Endothelial cell of umbilical vein (primary cell): Measurements from ENCODE around the gene NRF1. TPM values are rescaled to one million over a fixed set of nuclear protein-coding genes. Genes with fewer than 3 reads are reported as not detected.
A peak's percentile ranks its signal among the peaks of the same experiment; 100 is the strongest.

ENCODE experiments used
- BruUV-seq: library from RNA; stranded (reverse); fragments of 400-500 nt; replicated peaks from 2 replicates; lab custom pipeline; 2021; lab: Mats Ljungman, UMichigan
- CTCF ChIA-PET: fragments of 300-600, 350-600 bp; sonication (Branson Sonifier 250); formaldehyde crosslinking; loops from one replicate; lab custom pipeline; 2021; ENCODE audit warnings: antibody characterized with exemption, inconsistent platforms; lab: Charles Lee
- POLR2A ChIA-PET: fragments of 300-600, 350-600 bp; sonication (Branson Sonifier 250); formaldehyde crosslinking; loops from one replicate; lab custom pipeline; 2021; ENCODE audit warnings: antibody characterized with exemption, inconsistent platforms; lab: Charles Lee
- DNase-seq: peaks from one replicate; pipeline ENCODE4 v3.0.0-alpha.2; 2011; ENCODE audit warnings: low read depth, low spot score
- FAIRE-seq: peaks from 2 replicates; lab custom pipeline; 2011; peaks lifted over from hg19 to GRCh38; lab: Jason Lieb, UNC
- H2AFZ ChIP-seq: 2 replicates; pipeline ENCODE4 v1.6.0; 2012; ENCODE audit warnings: low read depth, low read length, control low read depth, inconsistent platforms
- H3K27ac ChIP-seq: 2 replicates; pipeline ENCODE4 v1.5.1; 2011; ENCODE audit warnings: low read depth, mild to moderate bottlenecking, control low read depth, low read length, moderate library complexity; ENCODE audit not compliant: insufficient read depth
- H3K27me3 ChIP-seq, 2 experiments: 2 replicates each; pipeline versions ENCODE4 v1.6.0 to v1.6.1; 2011; ENCODE audit warnings: low read length in 2 of 2, mixed read lengths in 1 of 2; ENCODE audit not compliant: control insufficient read depth in 2 of 2, insufficient read depth in 2 of 2
- H3K36me3 ChIP-seq, 2 experiments: 2 replicates in 1 of 2; 3 replicates in 1 of 2; pipeline ENCODE4 v1.5.1; 2011; ENCODE audit warnings: low read length in 2 of 2, mild to moderate bottlenecking in 1 of 2, moderate library complexity in 1 of 2; ENCODE audit not compliant: control insufficient read depth in 2 of 2, insufficient read depth in 2 of 2; ENCODE audit errors: extremely low read depth in 1 of 2
- H3K4me1 ChIP-seq: 3 replicates; pipeline ENCODE4 v1.5.1; 2011; ENCODE audit warnings: mild to moderate bottlenecking, low read length; ENCODE audit not compliant: control insufficient read depth, insufficient read depth; ENCODE audit errors: extremely low read depth
- H3K4me2 ChIP-seq: 2 replicates; pipeline ENCODE4 v1.6.1; 2011; ENCODE audit warnings: low read length, control low read depth, mixed read lengths; ENCODE audit not compliant: insufficient read depth
- H3K4me3 ChIP-seq, 3 experiments: fragments of 200-600 bp in 1 of 3; sonication (generic), shearing (Covaris generic) in 1 of 3; replicated peaks in 1 of 3; 2 replicates each; pipeline ENCODE4 v1.5.1; 2011 to 2016; ENCODE audit warnings: control low read depth in 3 of 3, low read length in 3 of 3, mild to moderate bottlenecking in 2 of 3, inconsistent platforms in 1 of 3, low read depth in 1 of 3, moderate library complexity in 1 of 3; ENCODE audit not compliant: insufficient read depth in 1 of 3
- H3K79me2 ChIP-seq: 2 replicates; pipeline ENCODE4 v1.6.0; 2012; ENCODE audit warnings: low read length, inconsistent platforms; ENCODE audit not compliant: control insufficient read depth, insufficient read depth
- H3K9ac ChIP-seq: replicated peaks from 2 replicates; pipeline ENCODE3; 2011; ENCODE audit warnings: low read length, control low read depth; ENCODE audit not compliant: insufficient read depth; ENCODE audit errors: extremely low read depth
- H3K9me1 ChIP-seq: replicated peaks from 3 replicates; pipeline ENCODE4 v1.6.0; 2011; ENCODE audit warnings: mild to moderate bottlenecking, low read length; ENCODE audit not compliant: control insufficient read depth, insufficient read depth; ENCODE audit errors: extremely low read depth
- H3K9me3 ChIP-seq: replicated peaks from 2 replicates; pipeline ENCODE4 v1.5.1; 2012; ENCODE audit warnings: low read length, inconsistent platforms; ENCODE audit not compliant: control insufficient read depth, insufficient read depth
- H4K20me1 ChIP-seq: replicated peaks from 2 replicates; pipeline ENCODE3; 2011; ENCODE audit warnings: mild to moderate bottlenecking, low read length; ENCODE audit not compliant: control insufficient read depth, insufficient read depth; ENCODE audit errors: extremely low read depth
- CTCF ChIP-seq, 2 donors: IDR thresholded peaks; 1 replicate in 1 of 2; 2 replicates in 1 of 2; pipeline ENCODE4 v1.5.1; 2011; ENCODE audit warnings: low read length in 2 of 2, mild to moderate bottlenecking in 2 of 2, moderate library complexity in 2 of 2, control low read depth in 1 of 2, inconsistent platforms in 1 of 2, low read depth in 1 of 2; ENCODE audit not compliant: insufficient read depth in 1 of 2; ENCODE audit errors: extremely low read depth in 1 of 2
- GATA2 ChIP-seq: IDR thresholded peaks from 2 replicates; pipeline ENCODE4 v1.7.0; 2011; ENCODE audit warnings: low read depth, mild to moderate bottlenecking, moderate library complexity, mixed read lengths, low read length; ENCODE audit not compliant: insufficient read length, insufficient read depth
- JUN ChIP-seq: IDR thresholded peaks from 2 replicates; pipeline ENCODE4 v1.6.1; 2011; ENCODE audit warnings: borderline replicate concordance, low read depth; ENCODE audit not compliant: insufficient read length, insufficient read depth
- MYC ChIP-seq: IDR thresholded peaks from one replicate; pipeline ENCODE4 v1.6.1; 2011; ENCODE audit warnings: mild to moderate bottlenecking, low read depth, low read length
- dilution Hi-C: fragments of 300-500 bp; cut with MboI; formaldehyde crosslinking; loops from one replicate; pipeline ENCODE4 v1.15.0; 2019; ENCODE audit warnings: low sequenced_read_pairs; ENCODE audit not compliant: extremely low pct_ligation_motif_present
- intact Hi-C: fragments of 100-400 bp; cut with micrococcal nuclease; formaldehyde crosslinking; loops from one replicate; pipeline ENCODE4 v1.10.0; 2022
- polyA plus RNA-seq, 4 experiments: library from polyadenylated mRNA; depleted of rRNA in 3 of 4; stranded (reverse) in 3 of 4; unstranded in 1 of 4; fragments of >200 nt; gene quantifications; 2 replicates each; pipeline versions ENCODE4 v1.2.1 to v1.2.3, GENCODE V29; 2011 to 2012; ENCODE audit warnings: missing spikeins in 1 of 4
- total RNA-seq: library from RNA; stranded (reverse); gene quantifications from 2 replicates; pipeline ENCODE4 v1.2.3, GENCODE V29; 2021

NRF1 gene
- total and polyA plus RNA-seq, 2 donors (not counting 3 experiments of a cell fraction or from before 2014, with no cell fraction given) = 14.6 to 20.3 TPM

- Histone ChIP-seq H3K79me2 (no peaks in the 10 kb centered on the region), H3K4me1 (no peaks in the 10 kb centered on the region), H3K27me3 (no peaks in the 10 kb centered on the region), H3K4me2 (no peak overlapping the region), H3K9ac (no peak overlapping the region), H3K9me3 (no peaks in the 10 kb centered on the region), H3K36me3 (peaks cover 16% of the 10 kb centered on the region in 2 experiments), H3K4me3 (no peak overlapping the region), H3K27ac (no peak overlapping the region), H3K9me1 (no peaks in the 10 kb centered on the region), H2AFZ (no peak overlapping the region), H4K20me1 (no peaks in the 10 kb centered on the region)
- BruUV-seq = no TSS peak
- FAIRE-seq = no peak
- peak; percentile 10 for DNase-seq
- CTCF ChIA-PET = no interaction called here
- intact Hi-C loops (no loop called here), dilution Hi-C loops (no loop called here)
- no peak for TF ChIP-seq JUN
- POLR2A ChIA-PET = no interaction called here
Observed at GRCh38 chr7:129713544-129713943, 102.0 kb downstream of the NRF1 start.

GRCh38 chr7:129714514-129715063 lies 103.1 kb downstream of the NRF1 start:
- H3K9me3 ChIP-seq = no peaks in the 10 kb centered on the region
- ChIA-PET POLR2A (no interaction called here), CTCF (no interaction called here)
- no peak overlapping the region for H3K27ac ChIP-seq
- FAIRE-seq (no peak), DNase-seq (no peak)
- intact Hi-C loops (no loop called here), dilution Hi-C loops (no loop called here)
- H3K4me1 ChIP-seq = no peaks in the 10 kb centered on the region
- TF ChIP-seq MYC (no peak), CTCF (IDR thresholded peaks at IDR 0.05; ENCODE audit: extremely low read depth in 1 of 2, insufficient read depth in 1 of 2, low read depth in 1 of 2, low read length in 2 of 2) (no peak), GATA2 (no peak)
- no peaks in the 10 kb centered on the region for H3K79me2 ChIP-seq
- H3K36me3 ChIP-seq = peaks cover 14 to 16% of the 10 kb centered on the region in 2 experiments
- no peaks in the 10 kb centered on the region for H3K9me1 ChIP-seq
- H4K20me1 ChIP-seq = no peaks in the 10 kb centered on the region
- no peak overlapping the region for H2AFZ ChIP-seq
- no peak overlapping the region for H3K4me2 ChIP-seq
- H3K27me3 ChIP-seq = no peaks in the 10 kb centered on the region
- no peak overlapping the region for H3K4me3 ChIP-seq
- no peak overlapping the region for H3K9ac ChIP-seq
- no TSS peak for BruUV-seq
